C4-2B (cell line): ENCODE measurements around the gene DBH.

Experiments
- CTCF ChIP-seq: fragments of 450-650 bp; conservative IDR thresholded peaks from 2 replicates; pipeline ENCODE4 v1.5.1; 2017; ENCODE audit warnings: mild to moderate bottlenecking
- ZFX ChIP-seq: fragments of 450-650 bp; IDR thresholded peaks from 2 replicates; pipeline ENCODE4 v1.6.1; 2017

- no peak for TF ChIP-seq CTCF
- TF ChIP-seq ZFX: no peak
Measured at GRCh38 chr9:133619791-133620190, 16.4 kb upstream of the DBH start.
